Activated CD4-positive, CD25-positive, alpha-beta regulatory T cell (primary cell): ENCODE results near the gene ANKLE2.

ENCODE experiments used
- DNase-seq, 4 experiments: peaks; one replicate each; lab custom pipeline; 2025; lab: John Stamatoyannopoulos, UW

The ANKLE2 gene

GRCh38 chr12:132743831-132744230 is 17.8 kb downstream of the ANKLE2 start:
- DNase-seq: no peak

GRCh38 chr12:132741620-132742019 is 20.0 kb downstream of the ANKLE2 start:
- no peak for DNase-seq

GRCh38 chr12:132740652-132741051 is 21.0 kb downstream of the ANKLE2 start:
- DNase-seq: no peak

GRCh38 chr12:132740313-132740646 is 21.4 kb downstream of the ANKLE2 start:
- DNase-seq: no peak

DNA sequence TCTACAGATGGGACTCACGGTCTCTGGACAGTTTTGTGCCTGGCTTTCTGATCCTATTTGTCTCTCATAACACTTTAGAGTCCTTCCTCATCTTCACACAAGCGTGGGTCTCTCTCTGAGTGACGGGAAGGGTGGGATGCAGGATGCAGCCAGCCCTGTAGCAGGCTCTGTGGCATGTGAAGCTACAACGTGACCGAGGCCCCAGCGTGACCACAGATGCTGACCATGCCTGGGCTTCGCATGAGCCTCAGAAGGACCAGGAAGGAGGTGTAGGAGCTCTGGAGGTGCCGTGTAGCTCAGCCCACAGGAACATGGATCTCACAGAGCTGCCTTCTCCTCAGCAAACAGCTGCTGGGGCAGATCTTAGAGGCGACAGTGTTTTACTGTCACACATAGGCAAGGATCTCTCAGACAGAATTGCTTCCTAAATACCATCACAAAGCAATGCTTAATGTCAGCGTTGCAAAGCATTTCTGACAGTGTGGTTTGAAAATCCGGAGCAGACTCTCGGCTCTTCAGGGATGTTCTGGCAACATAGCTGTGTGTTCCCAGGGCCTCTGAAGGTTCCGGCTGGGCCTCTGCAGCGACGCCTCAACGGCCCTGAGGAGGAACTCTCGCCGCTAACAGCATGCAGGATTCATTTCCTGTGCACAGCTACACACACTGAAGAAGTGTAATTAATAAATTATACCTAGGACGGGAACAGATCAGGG is 21.9 kb downstream of the ANKLE2 start:
- no peak for DNase-seq

DNA sequence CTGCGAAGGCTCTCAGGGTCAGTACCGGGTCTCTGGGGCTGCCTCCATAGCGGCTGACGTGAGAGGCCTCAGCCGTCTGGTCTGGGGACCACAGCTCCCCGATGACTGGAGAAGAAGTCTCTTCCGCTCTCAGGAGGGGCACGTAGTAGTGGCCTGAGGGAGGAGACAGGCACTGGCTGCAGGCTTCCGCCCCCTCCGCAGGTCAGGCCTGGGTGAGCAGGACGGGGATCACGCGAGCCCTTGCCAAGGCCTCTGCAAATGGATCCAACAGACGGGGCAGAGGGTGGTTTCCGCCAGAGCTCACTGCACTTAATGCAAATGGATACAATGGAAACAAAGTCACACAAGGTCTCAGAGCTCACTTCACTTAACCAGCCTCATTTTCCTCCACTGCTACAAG is 24.7 kb downstream of the ANKLE2 start:
- DNase-seq: no peak

- no peak for DNase-seq
Observed at GRCh38 chr12:132736378-132736777, 25.3 kb downstream of the ANKLE2 start.

DNA sequence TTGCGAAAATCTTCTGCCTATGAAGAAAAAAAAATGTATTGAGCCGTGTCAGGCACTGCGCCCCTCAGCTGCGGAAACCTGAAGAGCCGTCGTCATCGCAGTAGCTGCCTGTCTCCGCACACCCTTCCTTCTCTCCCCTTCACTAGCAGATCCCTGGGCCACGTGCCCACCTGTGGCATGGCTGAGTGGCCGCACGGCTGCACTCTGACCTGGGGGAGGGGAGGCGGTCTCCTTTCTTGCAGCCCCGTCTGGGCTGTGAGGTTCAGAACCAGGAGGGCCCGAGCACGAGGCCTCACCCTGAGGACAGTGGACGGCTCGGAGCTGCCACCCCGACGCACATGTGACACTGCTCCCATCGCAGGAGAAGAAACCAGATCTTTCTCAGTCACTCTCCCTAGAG is 26.1 kb downstream of the ANKLE2 start:
- DNase-seq: no peak

- DNase-seq: no peak
Observed at GRCh38 chr12:132734206-132734605, 27.4 kb downstream of the ANKLE2 start.

GRCh38 chr12:132731574-132731973 is 30.1 kb downstream of the ANKLE2 start:
- no peak for DNase-seq

DNA sequence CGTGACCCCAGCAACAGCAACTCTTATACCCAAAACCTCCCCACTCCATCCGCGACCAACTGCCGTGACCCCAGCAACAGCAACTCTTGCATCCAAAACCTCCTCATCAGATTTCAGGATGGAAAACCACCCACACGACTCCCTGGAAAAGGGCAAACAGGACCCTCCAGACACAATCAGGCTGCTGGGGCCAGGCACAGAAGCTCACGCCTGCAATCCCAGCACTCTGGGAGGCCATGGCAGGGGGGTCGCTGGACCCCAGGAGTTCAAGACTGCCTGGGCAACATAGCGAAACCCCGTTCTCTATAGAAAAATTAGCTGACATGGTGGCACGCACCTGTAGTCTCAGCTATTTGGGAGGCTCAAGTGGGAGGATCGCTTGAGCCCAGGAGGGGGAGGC is 31.3 kb downstream of the ANKLE2 start:
- DNase-seq: no peak

DNA sequence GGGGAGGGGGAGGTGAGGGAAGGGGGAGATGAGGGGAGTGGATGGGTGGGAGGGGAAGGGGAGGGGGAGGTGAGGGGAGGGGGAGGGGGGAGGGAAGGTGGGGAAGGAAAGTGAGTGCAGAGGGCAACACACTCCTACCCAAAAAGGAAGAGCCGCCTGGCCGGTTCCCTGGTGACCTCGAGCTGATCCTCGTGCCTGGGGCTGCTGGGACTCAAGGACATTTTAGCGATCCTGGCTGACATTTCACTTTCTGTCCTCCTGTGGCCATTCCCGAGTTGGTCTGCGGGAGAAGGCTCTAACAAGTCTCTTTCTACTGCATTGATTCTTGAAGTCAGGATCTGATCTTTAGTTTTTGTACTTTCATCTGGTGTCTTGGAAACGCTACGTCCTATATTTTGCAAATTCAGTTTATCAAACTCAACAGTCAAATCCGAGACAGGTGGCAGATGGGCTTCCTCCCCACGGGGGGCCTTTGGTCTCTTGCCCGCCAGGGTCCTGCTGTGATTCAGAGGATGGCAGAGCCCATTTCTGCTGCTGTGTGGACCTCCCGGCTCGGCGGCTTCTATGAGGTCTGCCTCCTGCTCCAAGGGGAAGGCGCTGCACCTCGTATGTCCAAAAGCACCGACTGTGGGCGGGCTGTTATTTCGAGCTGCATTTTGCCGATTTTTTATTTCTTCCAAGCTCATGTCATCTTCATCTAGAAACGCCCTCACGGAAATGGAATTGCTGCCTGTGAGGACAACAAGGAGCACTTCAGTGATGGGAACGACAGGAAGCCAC is 31.9 kb downstream of the ANKLE2 start:
- no peak for DNase-seq

DNA sequence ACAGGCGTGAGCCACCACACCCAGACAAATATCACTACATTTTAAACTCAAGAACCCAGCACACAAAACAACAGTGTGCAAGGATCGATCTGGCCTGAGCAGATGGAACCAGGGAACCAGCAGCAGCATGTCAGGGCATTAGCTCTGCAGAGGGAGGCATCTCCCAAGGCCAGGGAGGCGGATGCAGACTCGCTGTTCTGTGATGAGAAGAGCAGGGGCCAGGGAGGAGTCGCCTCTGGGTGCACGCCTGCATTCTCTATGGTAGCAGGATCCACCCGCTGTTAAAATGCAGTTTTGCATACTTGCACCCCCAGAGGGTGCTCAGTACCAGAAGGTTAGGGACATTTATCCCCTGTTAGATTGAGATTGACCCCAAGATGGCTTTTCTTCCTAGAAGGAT is 33.1 kb downstream of the ANKLE2 start:
- no peak for DNase-seq

- no peak for DNase-seq
Observed at GRCh38 chr12:132727091-132727794, 34.4 kb downstream of the ANKLE2 start.

DNA sequence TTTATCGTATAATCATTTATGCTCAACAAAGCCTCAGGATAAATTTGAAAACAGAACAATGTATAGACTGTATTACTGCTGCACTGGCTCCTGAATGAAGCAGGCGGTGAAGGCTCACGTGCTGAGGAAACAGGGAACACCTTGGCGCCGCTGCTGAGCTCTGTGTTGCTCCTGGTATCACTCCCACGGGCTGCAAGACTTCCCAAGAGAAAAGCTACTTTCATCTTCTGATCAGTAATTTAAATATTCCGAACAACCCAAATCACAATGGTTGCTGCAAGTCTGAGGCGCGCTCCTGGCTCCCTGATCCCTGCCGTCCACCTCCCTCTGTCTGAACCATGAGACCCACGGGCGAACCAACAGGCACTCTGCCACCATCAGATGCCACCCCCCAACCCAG is 35.2 kb downstream of the ANKLE2 start:
- no peak for DNase-seq

DNA sequence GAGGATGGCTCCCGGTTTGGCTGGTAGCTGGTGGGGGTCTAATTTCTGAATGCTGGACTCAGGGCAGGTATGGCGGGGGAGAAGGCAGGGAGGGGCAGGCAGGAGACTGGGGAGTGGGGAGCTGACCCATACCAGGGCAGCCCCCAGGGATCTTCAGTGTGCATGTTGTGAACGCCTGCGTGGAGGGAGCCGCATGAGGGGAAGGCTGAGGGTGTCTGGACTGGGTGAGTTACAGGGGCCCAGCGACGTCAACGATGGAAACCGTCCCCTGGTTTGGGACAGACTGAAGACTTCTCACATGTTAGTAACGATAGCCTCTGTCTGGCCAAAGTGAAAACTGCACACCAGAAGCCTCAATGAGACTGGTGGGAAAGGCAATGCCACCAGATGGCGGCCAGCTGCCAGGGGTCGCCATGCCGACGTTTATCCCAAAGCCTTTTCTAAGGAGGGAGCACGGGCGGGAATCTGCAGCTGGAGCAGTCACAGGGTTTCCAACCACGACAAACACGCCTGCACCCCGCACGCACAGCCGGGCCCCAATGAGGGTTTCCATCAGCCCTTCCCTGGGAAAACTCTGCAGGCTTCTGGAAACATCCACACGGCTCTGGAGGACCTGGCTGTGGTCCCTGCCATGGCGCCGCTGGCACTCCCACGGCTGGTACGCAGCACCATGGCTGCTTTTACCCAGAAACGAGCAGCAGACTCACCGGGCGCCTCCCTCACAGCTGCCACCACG is 37.0 kb downstream of the ANKLE2 start:
- DNase-seq: no peak

DNA sequence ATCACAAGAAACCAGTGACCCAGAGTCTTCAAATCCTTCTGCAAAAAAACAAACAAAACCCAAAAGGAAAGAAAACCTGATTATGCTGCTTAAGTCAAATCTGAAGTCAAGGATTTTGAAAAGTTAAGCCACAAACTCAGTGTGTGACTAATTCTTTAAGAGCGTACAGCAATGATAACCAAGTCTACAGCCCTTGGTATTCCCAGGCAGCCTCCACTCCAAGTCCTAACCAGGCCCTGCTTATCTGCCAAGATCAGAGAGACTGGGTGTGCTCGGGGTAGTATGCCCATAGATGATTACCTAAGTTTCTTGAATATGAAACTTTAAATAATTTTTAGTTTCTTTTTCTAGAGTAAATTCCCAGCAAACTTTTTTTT is 37.9 kb downstream of the ANKLE2 start:
- no peak for DNase-seq

- no peak for DNase-seq
Observed at GRCh38 chr12:132723015-132723763, 38.4 kb downstream of the ANKLE2 start.

DNA sequence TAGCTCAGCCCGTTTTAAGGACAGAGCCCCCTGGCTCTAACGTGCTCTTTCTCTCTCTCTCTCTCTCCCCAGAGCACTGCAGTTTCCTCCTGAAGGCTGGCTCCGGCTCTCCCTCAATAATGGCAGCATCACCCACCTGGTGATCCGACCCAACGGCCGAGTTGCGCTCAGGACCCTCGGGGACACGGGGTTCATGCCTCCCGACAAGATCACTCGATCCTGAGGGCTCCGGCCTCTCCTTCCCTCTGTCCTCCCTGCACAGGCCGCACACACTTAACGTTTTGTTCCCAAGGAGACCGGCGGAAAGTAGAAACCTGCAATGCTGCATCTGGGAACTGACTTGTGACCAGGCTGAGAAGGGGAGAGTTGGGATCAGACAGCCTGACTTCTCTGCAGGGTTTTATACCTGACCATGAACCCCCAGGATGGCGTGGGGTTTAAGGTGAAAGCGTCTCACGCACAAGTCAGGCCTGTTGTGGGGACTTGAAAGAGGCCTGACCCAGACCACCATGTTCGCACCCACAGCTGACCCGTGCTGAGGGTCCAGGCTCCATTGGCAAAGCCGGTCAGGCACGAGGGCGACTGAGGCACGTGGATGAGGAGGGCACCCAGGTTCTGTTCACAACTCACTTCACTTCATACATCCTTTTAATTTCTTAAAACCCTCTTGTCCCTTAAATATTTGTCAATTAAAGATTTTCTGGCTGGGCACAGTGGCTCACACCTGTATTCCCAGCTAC is 40.9 kb downstream of the ANKLE2 start:
- no peak for DNase-seq

GRCh38 chr12:132719954-132720324 is 41.7 kb downstream of the ANKLE2 start:
- DNase-seq: no peak
